HG03064 (cell line): ENCODE results near the gene CD46.

Source experiments
- ATAC-seq: cut with Tn5 transposase; IDR thresholded peaks from one replicate; pipeline ENCODE4 v1.9.1; 2021; ENCODE audit warnings: low read depth; ENCODE audit not compliant: unreplicated experiment

Gene CD46

DNA sequence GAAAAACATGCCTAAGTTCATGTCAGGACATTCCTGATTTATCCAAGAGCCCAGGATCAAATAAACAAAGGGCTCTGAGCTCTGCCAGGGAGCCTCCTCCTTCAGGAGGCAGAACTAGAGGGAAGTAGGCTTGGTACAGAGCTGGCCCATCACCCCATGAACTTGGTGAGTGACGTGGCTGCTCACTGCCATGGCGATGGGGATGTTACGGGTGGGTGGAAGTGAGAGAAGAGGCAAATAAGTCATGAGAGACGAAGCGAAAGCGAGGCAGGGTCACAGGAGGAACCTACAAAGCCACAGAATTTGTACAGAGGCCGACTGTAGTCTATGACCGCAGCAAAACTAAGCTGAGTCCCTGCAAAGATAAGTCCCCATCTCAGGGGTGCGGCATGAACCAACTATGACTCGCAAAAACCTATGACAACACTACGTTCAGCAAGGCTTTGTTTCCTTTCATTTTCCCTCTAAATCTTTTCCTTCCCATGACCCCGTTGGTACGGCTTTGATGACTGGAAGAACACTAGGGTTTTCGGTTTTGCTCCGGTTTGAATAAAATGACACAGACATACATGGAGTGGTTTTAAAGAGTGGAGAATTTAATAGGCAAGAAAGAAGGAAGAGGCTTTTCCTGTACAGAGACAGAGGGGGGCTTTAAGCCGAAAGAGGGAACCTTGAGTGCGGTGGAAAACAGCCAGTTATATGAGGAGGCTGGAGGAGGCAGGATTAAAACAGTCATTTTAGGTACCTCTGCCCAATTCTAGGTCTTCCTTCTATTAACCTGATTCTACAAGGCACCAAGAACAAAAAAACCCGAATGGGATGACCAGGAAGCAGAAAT lies 74.1 kb downstream of the CD46 start:
- peak; percentile 57 for ATAC-seq

- ATAC-seq: no peak
Measured at GRCh38 chr1:207826557-207827487, 75.0 kb downstream of the CD46 start.

- ATAC-seq: no peak
Measured at GRCh38 chr1:207827488-207827830, 75.6 kb downstream of the CD46 start.

GRCh38 chr1:207828046-207828445 lies 76.2 kb downstream of the CD46 start:
- ATAC-seq: no peak

DNA sequence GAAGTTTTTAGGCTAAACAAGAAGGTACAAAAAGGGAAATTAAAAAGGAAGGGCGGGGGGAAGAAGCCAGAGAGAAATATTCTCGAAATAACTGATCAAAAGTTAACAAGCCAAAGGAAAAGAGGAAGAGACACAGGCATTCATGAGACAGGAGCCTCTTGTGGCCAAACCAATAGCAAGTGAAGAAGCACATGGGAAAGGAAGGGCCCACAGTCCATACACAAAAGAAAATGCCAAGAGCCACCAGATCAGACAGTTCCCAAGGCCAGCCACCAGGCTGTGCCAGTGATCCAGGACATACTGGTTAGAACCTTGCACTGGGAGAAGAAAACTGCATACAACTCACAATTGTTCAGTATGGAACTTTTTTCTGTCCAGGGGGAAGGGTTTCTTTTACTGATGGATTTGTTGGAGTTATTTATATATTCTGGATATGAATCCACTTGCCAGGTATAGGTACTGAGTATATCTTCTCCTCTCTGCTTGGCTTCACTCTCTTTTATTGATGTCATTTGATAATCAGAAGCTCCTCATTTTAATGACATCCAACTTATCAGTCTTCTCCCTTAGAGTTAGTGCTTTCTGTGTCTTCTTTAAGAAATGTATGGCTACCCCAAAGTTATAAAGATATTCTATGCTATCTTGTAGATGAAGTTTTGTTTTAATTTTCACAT lies 76.8 kb downstream of the CD46 start:
- ATAC-seq: no peak

- no peak for ATAC-seq
Measured at GRCh38 chr1:207829576-207829975, 77.7 kb downstream of the CD46 start.

DNA sequence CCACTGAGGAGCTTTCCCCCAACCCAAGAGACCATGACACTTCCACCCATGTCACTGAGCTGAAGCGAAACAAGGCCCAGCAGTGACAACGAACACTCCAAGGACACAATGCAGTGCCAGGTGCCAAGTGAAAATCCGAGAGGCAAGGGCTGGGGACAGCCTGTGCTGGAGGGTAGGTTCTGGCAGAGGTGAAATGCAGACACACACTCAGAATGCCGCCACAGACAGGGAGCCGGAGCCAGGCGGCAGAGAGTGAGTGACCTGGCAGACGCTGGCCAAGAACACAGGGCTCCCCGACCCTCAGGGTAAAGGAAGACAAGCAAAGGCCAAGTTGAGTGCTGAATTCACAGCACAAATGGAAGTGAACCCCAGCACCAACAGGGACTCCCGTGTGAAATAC lies 78.9 kb downstream of the CD46 start:
- ATAC-seq: no peak

GRCh38 chr1:207831517-207832327 lies 79.9 kb downstream of the CD46 start:
- ATAC-seq: peak; percentile 79

DNA sequence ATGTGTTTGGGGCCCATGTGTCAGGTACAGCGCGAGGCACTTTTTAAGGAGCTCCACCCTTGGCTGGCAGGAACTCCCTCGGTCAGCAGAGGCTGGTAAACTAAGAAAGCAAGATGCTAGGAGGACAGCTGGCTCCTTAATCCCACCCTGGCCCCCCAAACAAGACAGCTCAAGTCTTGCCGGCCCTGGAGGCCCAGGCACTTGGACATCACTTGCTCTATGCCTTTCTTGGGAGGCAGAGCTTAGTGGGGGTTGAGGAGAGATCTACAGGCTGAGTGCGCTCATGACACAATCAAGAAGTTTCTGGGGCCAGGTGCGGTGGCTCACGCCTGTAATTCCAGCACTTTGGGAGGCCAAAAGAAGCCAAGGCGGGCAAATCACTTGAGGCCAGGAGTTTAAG lies 80.9 kb downstream of the CD46 start:
- no peak for ATAC-seq

DNA sequence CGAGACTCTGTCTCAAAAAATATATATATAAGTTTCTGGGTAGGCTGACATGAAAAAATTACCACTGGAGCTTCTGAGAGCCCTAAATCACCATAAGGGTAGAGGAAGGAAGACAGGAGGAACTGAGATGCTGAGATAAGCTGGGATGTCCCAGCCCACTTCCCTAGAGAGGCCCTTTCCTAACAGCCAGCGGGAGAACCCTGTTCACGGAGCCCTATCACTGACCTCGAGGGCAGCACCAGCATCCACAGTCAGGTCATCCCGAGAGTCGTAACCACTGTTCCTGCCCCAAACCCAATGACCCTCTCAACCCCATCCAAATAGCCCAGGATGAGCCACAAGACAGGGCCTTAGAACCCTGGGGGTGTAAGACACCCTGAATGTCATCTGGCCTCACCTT lies 81.5 kb downstream of the CD46 start:
- no peak for ATAC-seq

DNA sequence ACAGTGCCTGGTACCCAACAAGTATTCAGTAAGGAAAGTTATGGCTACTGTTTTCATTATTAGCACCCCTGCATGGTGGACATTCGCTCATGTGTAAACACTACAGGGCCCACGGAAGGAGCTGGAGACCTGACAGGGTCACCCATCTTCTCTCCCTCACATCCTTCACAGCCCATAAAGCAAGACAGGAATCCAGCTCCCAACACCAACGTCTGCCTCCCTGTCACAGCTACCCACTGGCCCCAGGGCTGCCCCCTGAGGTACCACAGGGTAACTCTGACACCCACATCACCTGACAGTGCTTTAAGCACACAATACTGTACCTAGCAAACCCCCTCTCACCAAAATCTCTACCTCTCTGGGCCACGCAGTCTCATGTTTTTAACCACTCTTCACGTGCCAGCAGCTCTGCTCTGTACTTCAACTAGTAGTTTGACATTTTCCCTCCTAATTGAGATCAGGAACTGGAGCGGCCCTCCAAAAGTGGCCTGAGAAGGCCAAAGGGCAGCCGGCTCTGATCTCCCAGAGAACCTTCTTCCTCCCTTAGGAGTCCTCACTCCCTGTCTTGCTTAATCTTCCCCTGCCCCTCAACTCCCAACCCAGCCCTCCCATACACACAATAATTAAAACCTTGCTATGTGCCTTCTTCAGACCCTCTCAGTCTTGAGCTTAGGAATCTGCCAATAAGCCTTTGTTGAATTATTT lies 82.3 kb downstream of the CD46 start:
- ATAC-seq: no peak

DNA sequence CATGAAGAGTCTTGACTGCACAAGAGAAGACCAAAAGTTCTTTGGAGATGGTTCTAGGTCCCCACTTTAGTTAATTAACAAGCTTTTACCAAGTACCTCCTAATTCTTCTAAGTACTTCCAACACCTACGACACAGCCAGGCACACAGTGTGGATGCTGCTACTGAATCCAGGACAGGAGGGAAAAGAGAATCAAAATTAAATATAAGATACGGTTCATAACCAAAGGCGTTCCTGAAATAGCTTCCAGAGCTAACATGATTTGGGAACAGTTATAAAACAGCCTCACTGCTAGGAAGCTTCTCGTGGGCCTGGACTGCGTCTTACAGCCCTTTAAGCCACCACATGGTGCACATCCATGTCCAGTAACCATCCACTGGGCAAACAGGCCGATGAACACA lies 84.1 kb downstream of the CD46 start:
- no peak for ATAC-seq

DNA sequence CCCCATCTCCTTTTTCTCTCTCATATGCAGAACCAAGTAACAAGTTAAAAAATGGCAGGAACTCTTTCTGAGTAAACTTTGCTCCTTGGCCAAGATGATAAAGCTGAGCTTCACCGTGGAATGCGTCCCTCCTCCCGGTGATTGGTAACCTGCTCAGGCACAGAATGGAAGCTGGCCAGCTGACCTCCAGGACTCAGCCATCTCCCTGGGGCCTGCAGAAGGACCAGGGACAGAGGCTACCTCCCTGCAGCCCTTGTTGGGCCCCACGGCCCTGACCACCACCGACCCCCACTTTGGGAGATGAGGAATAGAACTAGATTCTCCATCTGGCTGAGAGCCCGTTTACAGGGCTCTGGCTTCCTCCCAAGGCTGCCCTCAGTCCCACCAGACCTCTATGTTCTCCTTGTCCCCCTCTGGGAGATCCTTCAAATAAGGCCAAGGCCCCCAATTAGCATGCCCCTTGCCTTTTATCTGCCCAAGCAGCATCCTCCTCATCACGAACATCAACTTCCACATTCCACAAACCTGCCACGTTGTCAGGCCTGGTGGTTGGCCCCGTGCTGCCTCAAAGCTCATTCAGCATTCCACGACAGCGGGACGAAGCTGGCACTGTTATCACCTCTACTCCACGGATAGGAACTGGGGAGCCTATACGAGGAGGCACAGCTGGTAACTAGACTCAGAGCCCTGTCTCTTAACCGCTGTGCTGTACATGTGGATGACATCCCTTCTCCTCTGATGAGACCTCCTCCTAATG lies 84.9 kb downstream of the CD46 start:
- ATAC-seq: no peak

DNA sequence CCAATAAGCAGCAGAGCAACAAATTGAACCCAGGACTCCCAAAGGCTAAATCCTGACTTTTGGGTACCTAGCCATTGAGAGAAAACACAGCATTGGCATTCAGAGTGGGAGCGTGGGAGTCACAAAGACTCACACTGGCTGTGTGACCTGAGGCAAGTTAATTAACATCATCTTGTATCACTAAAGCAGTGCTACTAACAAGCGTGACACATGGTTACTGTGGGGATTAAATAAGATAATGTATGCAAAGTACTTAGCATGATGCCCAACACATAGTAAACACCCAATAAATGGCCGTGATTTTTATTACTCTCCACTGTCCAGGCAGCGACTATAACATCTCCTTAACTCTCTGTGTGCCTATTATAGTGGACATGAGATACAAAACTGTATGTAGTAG lies 85.8 kb downstream of the CD46 start:
- no peak for ATAC-seq

DNA sequence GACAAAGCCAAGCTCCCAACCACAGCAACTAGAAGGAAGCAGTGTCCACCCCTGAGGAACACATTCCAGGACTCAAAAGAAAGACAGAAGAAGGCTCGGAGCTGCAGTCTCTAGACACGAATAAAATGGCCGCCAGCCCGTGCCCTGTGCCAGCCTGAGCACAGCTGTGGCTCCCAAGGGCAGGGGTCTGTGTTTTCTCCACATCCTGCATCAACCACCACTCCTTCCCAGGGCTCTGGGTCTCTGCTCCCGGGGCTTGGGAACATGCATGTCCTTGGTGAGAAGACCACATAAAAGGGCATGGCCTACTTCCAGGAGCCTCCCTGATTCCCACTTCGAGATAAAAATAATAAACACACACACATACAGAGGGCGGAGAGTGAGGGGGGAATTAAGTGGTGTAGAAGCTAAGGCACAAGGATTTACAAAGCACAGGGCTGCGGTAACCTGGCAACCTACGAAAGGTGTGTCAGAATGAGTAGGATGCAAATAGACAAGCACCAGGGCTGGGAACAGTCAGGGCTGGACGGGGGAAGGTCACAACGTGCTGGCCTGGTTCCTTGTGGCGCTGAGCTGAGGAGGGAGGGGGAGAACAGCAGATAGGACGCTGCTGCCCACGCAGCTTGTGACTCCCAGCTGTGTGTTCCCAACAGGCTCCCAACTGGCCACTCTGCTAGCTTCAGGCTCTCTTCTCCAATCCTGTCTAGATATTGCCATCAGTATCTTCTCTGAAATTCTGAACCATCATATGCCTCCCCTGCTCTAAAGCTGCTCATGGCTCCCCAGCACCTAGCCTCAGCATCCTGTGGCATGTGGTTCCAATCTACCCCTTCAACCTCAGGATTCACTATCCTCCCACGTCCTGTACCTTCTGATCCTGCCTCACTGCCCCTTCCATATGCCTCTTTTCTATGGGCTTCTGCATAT lies 86.6 kb downstream of the CD46 start:
- no peak for ATAC-seq

DNA sequence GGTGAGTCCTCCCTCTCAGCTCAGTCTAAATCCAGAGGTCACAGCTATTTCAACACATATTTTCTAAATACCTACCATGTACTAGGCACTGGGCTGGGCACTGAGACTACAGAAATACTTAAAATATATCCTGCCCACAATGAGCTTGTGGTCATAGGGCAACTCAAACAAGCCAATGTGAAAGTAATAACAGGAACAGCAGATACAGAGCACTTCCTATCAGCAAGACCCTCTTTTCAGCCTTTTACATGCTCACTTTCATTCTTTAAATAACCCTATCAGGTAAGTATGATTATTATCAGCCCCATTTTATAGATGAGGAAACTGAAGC lies 87.2 kb downstream of the CD46 start:
- ATAC-seq: no peak

DNA sequence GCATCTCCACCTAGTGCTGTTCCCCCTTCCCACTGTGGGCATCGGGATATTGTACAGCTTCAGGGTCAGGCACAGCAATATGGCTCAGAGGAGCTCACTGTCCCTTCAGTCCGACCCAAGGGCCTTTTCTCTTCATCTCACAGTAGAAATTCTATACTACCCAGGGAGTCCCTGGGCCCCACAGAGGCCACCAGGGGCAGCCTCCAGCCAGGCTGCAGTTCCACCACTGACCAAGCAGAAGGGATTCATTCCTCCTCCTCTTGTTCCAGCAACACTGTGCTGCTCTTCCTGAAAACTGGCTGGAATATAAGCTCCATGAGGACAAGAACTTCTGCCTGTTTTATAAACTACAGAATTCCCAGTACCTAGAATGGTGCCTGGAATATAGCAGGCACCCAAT lies 88.5 kb downstream of the CD46 start:
- ATAC-seq: no peak

DNA sequence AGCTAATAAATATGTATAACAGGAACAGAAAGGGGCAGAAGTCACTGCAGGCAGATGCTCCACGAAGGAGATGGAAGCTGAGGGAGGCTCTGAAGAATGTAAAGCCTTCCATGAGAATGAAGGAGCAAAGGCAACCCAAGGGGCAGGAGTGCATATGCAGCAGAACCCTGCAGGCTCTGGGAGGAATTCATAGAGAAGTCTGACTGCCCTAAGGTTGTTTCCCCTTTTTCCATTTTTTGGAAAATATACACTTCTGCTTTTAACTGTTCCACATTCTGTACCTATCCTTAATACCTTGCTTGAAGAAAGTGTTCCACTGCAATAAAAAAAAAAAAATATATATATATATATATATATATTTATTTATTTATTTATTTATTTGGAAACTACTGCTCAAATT lies 89.4 kb downstream of the CD46 start:
- no peak for ATAC-seq
